ENCODE measurements around the gene BFSP1.

DNA sequence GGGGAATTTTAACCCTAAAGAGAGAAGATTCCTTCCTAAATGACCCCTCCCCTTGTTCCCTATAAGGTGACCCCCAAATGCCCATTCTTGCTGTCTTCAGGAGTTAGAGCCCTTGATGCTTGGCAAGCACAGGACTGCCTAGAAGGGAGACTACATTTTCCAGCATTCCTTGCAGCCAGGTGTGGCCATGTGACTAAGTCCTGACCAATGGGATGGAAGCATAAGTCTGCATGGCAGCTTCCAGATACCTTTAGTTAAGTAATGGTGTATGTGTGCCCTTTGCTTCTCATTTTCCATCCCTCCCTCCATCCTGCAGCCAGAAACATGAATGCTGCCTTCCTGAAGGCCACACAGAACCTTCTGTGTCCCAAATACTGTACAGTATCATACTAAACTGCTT, 5.5 kb downstream of the BFSP1 start:
- TF ChIP-seq, protein P1, sequence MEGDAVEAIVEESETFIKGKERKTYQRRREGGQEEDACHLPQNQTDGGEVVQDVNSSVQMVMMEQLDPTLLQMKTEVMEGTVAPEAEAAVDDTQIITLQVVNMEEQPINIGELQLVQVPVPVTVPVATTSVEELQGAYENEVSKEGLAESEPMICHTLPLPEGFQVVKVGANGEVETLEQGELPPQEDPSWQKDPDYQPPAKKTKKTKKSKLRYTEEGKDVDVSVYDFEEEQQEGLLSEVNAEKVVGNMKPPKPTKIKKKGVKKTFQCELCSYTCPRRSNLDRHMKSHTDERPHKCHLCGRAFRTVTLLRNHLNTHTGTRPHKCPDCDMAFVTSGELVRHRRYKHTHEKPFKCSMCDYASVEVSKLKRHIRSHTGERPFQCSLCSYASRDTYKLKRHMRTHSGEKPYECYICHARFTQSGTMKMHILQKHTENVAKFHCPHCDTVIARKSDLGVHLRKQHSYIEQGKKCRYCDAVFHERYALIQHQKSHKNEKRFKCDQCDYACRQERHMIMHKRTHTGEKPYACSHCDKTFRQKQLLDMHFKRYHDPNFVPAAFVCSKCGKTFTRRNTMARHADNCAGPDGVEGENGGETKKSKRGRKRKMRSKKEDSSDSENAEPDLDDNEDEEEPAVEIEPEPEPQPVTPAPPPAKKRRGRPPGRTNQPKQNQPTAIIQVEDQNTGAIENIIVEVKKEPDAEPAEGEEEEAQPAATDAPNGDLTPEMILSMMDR (IDR thresholded peaks at IDR 0.05): no peak
- TF ChIP-seq POLR2A (IDR thresholded peaks at IDR 0.05): no peak
